ENCODE data around the gene SIM2.

Gene SIM2

GRCh38 chr21:36729310-36729970, 30.5 kb downstream of the SIM2 start:
- H3K9ac ChIP-seq, result no peak overlapping the region
- H3K4me3 ChIP-seq (IDR thresholded peaks at IDR 0.05; ENCODE audit: insufficient read depth, low read depth, low read length), result no peak overlapping the region
- H3K36me3 ChIP-seq (ENCODE audit: insufficient read depth), result no peaks in the 10 kb centered on the region
- H3K27ac ChIP-seq, result no peak overlapping the region
- TF ChIP-seq CTCF (conservative IDR thresholded peaks at IDR 0.05; ENCODE audit: low read depth, low read length), result no peak
- no peaks in the 10 kb centered on the region for H3K4me1 ChIP-seq (ENCODE audit: low read depth, poor library complexity, severe bottlenecking)
- H2AFZ ChIP-seq (ENCODE audit: low read depth), result no peak overlapping the region
- H3K4me2 ChIP-seq, result no peak overlapping the region
- no peaks in the 10 kb centered on the region for H3K27me3 ChIP-seq (ENCODE audit: insufficient read depth, low read depth)
- H4K20me1 ChIP-seq (ENCODE audit: insufficient read depth), result no peaks in the 10 kb centered on the region
- H3K79me2 ChIP-seq (ENCODE audit: insufficient read depth, low read depth), result no peaks in the 10 kb centered on the region

DNA sequence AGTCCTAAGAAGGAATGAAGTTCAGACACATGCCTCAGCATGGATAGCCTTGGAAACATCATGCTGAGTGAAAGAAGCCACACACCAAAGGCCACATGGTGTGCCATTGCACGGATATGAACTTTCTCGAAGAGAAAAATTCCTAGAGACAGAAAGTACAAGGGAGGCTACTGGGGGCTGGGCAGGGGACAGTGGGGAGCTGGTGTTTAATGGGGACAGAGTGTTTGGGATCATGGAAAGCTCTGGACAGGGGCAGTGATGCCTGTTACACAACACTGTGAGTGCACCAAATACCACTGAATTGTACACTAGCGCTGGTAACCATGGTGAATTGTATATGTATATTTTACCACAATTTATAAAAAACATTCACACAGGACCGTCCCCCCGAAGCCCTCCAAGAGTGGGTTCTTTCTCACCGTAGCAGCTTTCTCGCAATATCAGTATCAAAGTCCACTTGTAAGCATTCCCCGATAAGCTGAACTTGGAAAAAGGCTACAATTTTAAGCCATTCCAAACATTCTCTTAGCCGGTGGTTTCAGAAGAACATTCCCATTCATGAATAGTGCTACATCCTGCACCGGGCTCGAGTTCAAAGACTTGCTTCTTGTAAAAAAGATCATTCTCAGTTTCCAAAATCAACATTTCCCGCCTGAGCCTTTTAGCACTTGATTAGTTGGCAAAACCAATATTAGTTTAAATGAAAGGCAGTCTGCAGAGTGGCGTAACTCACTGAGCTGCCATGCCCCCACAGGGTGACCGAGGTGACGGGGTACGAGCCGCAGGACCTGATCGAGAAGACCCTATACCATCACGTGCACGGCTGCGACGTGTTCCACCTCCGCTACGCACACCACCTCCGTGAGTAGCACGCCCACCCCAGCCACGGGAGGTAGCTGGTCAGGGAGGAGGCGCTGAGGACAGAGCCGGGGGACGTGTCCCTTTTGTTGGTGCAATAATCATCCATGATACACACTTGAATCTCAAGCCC, 31.7 kb downstream of the SIM2 start:
- Histone ChIP-seq H3K4me2 (no peak overlapping the region), H3K36me3 (ENCODE audit: insufficient read depth) (no peaks in the 10 kb centered on the region), H3K4me3 (IDR thresholded peaks at IDR 0.05; ENCODE audit: insufficient read depth, low read depth, low read length) (no peak overlapping the region)

DNA sequence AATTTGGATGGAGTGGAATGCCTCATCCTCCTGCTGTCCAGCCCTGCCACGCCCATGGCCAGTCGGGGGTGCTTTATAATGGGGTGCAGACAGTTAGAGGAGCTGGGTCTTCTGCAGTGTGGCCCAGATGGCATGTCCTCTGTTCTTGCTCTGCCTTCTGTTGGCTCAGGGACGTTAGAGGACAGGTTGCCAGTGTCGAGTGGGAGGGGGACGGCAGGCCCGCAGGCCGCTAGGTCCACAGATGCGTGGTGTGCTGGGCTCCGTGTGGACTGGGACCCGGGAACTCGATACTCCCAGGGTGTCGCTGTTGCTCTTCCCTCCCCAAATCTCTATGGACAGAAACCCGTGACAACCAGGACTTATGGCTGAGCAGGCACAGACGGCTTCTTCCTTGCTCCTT, 33.3 kb downstream of the SIM2 start:
- no peak overlapping the region for H3K27ac ChIP-seq
- H3K4me1 ChIP-seq (ENCODE audit: low read depth, poor library complexity, severe bottlenecking), result no peaks in the 10 kb centered on the region
- H3K79me2 ChIP-seq (ENCODE audit: insufficient read depth, low read depth), result no peaks in the 10 kb centered on the region
- TF ChIP-seq CTCF (conservative IDR thresholded peaks at IDR 0.05; ENCODE audit: low read depth, low read length), result no peak
- no peak overlapping the region for H3K9ac ChIP-seq
- no peak overlapping the region for H3K4me3 ChIP-seq (IDR thresholded peaks at IDR 0.05; ENCODE audit: insufficient read depth, low read depth, low read length)
- H3K36me3 ChIP-seq (ENCODE audit: insufficient read depth), result no peaks in the 10 kb centered on the region
- H4K20me1 ChIP-seq (ENCODE audit: insufficient read depth), result no peaks in the 10 kb centered on the region
- H2AFZ ChIP-seq (ENCODE audit: low read depth), result no peak overlapping the region
- H3K27me3 ChIP-seq (ENCODE audit: insufficient read depth, low read depth), result no peaks in the 10 kb centered on the region
- H3K4me2 ChIP-seq, result no peak overlapping the region

More for the DNA sequence above, 31.7 kb downstream of the SIM2 start:
- no peaks in the 10 kb centered on the region for H3K4me1 ChIP-seq (ENCODE audit: low read depth, poor library complexity, severe bottlenecking)
- H3K79me2 ChIP-seq (ENCODE audit: insufficient read depth, low read depth), result no peaks in the 10 kb centered on the region
- no peaks in the 10 kb centered on the region for H3K27me3 ChIP-seq (ENCODE audit: insufficient read depth, low read depth)
- no peak for TF ChIP-seq CTCF (conservative IDR thresholded peaks at IDR 0.05; ENCODE audit: low read depth, low read length)
- no peaks in the 10 kb centered on the region for H4K20me1 ChIP-seq (ENCODE audit: insufficient read depth)
- H3K9ac ChIP-seq, result no peak overlapping the region
- H3K27ac ChIP-seq, result no peak overlapping the region
- H2AFZ ChIP-seq (ENCODE audit: low read depth), result no peak overlapping the region

DNA sequence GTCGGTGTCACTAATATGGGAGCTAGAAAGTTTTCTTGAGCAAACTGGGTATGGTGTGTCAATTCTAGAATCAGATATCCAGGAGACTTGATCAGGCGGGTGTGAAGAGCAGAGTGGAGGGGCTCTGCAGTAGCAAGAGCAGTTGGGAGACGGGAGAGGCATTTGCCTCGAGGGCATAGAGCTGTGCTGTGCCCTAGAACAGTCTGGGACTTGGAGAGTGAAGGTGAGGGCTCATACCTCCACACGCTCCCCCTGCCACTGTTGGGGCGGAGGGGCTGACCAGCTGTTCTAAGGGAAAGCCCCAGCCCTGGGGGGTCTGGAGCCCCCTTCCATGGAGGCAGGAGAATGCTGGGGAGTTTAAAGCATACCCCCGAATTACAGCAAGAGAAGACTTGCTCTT, 33.8 kb downstream of the SIM2 start:
- Histone ChIP-seq H3K27me3 (ENCODE audit: insufficient read depth, low read depth) (no peaks in the 10 kb centered on the region), H3K79me2 (ENCODE audit: insufficient read depth, low read depth) (no peaks in the 10 kb centered on the region), H2AFZ (ENCODE audit: low read depth) (no peak overlapping the region), H3K4me2 (no peak overlapping the region), H3K4me3 (IDR thresholded peaks at IDR 0.05; ENCODE audit: insufficient read depth, low read depth, low read length) (no peak overlapping the region), H3K27ac (no peak overlapping the region), H3K9ac (no peak overlapping the region), H3K36me3 (ENCODE audit: insufficient read depth) (no peaks in the 10 kb centered on the region), H3K4me1 (ENCODE audit: low read depth, poor library complexity, severe bottlenecking) (no peaks in the 10 kb centered on the region), H4K20me1 (ENCODE audit: insufficient read depth) (no peaks in the 10 kb centered on the region)
- no peak for TF ChIP-seq CTCF (conservative IDR thresholded peaks at IDR 0.05; ENCODE audit: low read depth, low read length)

All from KMS-11 (cell line).